HG02884 (cell line): Measurements from ENCODE around the gene ANAPC5.
"Not testable (repeated sequence)": the region's sequence is repeated elsewhere in the genome, so short reads cannot be mapped to it uniquely, and the experiment has no call there.

ENCODE experiments used
- ATAC-seq: cut with Tn5 transposase; IDR thresholded peaks from one replicate; pipeline ENCODE4 v1.9.1; 2021; ENCODE audit warnings: mild to moderate bottlenecking, moderate library complexity; ENCODE audit not compliant: unreplicated experiment

The ANAPC5 gene

GRCh38 chr12:121351820-121352681 is at the start of gene ANAPC5:
Gene ANAPC5 (minus strand): TSS chr12:121352411. CDS start chr12:121352340, 71 bp downstream.
- ATAC-seq = peak; percentile 96

GRCh38 chr12:121400332-121401139 is 48.3 kb upstream of the ANAPC5 start:
- ATAC-seq = peak; percentile 42

- peak; percentile 90 for ATAC-seq
These were observed 47.5 kb upstream of the ANAPC5 start, which contains the start of gene RNF34 for GRCh38 chr12:121399391-121400331. Gene RNF34 (plus strand): TSS chr12:121400118. CDS start chr12:121400213, 95 bp downstream.

- no peak for ATAC-seq
These were observed 46.1 kb upstream of the ANAPC5 start for GRCh38 chr12:121398355-121398754.

- ATAC-seq = no peak
These were observed 45.3 kb upstream of the ANAPC5 start for GRCh38 chr12:121397521-121397920.

- ATAC-seq = no peak
These were observed 40.1 kb upstream of the ANAPC5 start for GRCh38 chr12:121392325-121392716.

- ATAC-seq = no peak
These were observed 39.6 kb upstream of the ANAPC5 start for GRCh38 chr12:121391619-121392324.

GRCh38 chr12:121390856-121391255 is 38.6 kb upstream of the ANAPC5 start:
- no peak for ATAC-seq

GRCh38 chr12:121388421-121388981 is 36.3 kb upstream of the ANAPC5 start:
- ATAC-seq = no peak

GRCh38 chr12:121384891-121385290 is 32.7 kb upstream of the ANAPC5 start:
- ATAC-seq = not testable (repeated sequence)

GRCh38 chr12:121383601-121384021 is 31.4 kb upstream of the ANAPC5 start:
- ATAC-seq = no peak

- ATAC-seq = no peak
These were observed 27.7 kb upstream of the ANAPC5 start for GRCh38 chr12:121379945-121380344.

- ATAC-seq = no peak
These were observed 26.5 kb upstream of the ANAPC5 start for GRCh38 chr12:121378736-121379135.

- no peak for ATAC-seq
These were observed 24.8 kb upstream of the ANAPC5 start for GRCh38 chr12:121376754-121377697.

- not testable (repeated sequence) for ATAC-seq
These were observed 22.9 kb upstream of the ANAPC5 start for GRCh38 chr12:121374945-121375584.

GRCh38 chr12:121374336-121374735 is 22.1 kb upstream of the ANAPC5 start:
- ATAC-seq = not testable (repeated sequence)

GRCh38 chr12:121373755-121374154 is 21.5 kb upstream of the ANAPC5 start:
- ATAC-seq = no peak

- no peak for ATAC-seq
These were observed 19.2 kb upstream of the ANAPC5 start for GRCh38 chr12:121371404-121371803.
